ENCODE results near the gene SPANXN2. TPM values are rescaled to one million over a fixed set of nuclear protein-coding genes. Genes with fewer than 3 reads are reported as not detected.

Gene SPANXN2
- total and polyA plus RNA-seq, 12 donors, result not detected

- Histone ChIP-seq H3K36me3 (replicated peaks in 1 of 2) (no peaks in the 10 kb centered on the region), H3K27me3 (no peaks in the 10 kb centered on the region), H3K27ac (no peak overlapping the region), H3K4me3 (no peak overlapping the region), H3K9me3 (replicated peaks in 1 of 3) (no peaks in the 10 kb centered on the region), H3K4me1 (replicated peaks in 1 of 2) (no peaks in the 10 kb centered on the region)
- 65 to 77% (median 69%) methylated on average over 1 of the region's 1 CpG for WGBS, 4 donors
- TF ChIP-seq, protein P1, sequence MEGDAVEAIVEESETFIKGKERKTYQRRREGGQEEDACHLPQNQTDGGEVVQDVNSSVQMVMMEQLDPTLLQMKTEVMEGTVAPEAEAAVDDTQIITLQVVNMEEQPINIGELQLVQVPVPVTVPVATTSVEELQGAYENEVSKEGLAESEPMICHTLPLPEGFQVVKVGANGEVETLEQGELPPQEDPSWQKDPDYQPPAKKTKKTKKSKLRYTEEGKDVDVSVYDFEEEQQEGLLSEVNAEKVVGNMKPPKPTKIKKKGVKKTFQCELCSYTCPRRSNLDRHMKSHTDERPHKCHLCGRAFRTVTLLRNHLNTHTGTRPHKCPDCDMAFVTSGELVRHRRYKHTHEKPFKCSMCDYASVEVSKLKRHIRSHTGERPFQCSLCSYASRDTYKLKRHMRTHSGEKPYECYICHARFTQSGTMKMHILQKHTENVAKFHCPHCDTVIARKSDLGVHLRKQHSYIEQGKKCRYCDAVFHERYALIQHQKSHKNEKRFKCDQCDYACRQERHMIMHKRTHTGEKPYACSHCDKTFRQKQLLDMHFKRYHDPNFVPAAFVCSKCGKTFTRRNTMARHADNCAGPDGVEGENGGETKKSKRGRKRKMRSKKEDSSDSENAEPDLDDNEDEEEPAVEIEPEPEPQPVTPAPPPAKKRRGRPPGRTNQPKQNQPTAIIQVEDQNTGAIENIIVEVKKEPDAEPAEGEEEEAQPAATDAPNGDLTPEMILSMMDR (IDR thresholded peaks at IDR 0.05), result no peak
- TF ChIP-seq POLR2A (IDR thresholded peaks at IDR 0.05), result no peak
- intact Hi-C loops (cut with DNase I), result no loop called here
- DNase-seq, result no peak
Observed at GRCh38 chrX:143694885-143695284, 25.7 kb downstream of the SPANXN2 start.

- H3K4me3 ChIP-seq, result no peak overlapping the region
- H3K9me3 ChIP-seq (replicated peaks in 1 of 3), result no peaks in the 10 kb centered on the region
- WGBS, 4 donors, result 45 to 59% (median 50%) methylated on average over 3 of the region's 3 CpGs
- H3K4me1 ChIP-seq (replicated peaks in 1 of 2), result no peaks in the 10 kb centered on the region
- intact Hi-C loops (cut with DNase I), result no loop called here
- peaks cover 3% of the 10 kb centered on the region for H3K27me3 ChIP-seq
- no peak for DNase-seq
- no peak for TF ChIP-seq POLR2A (IDR thresholded peaks at IDR 0.05)
- TF ChIP-seq, protein P1 (IDR thresholded peaks at IDR 0.05), result no peak
- H3K36me3 ChIP-seq (replicated peaks in 1 of 2), result no peaks in the 10 kb centered on the region
- H3K27ac ChIP-seq, result no peak overlapping the region
Observed at GRCh38 chrX:143683486-143683885, 37.1 kb downstream of the SPANXN2 start.

- WGBS, 4 donors, result 60 to 81% (median 76%) methylated on average over 4 of the region's 4 CpGs
- no peak overlapping the region for H3K27ac ChIP-seq
- no peaks in the 10 kb centered on the region for H3K36me3 ChIP-seq (replicated peaks in 1 of 2)
- no peaks in the 10 kb centered on the region for H3K4me1 ChIP-seq (replicated peaks in 1 of 2)
- TF ChIP-seq POLR2A (IDR thresholded peaks at IDR 0.05), result no peak
- TF ChIP-seq, protein P1 (IDR thresholded peaks at IDR 0.05), result no peak
- H3K9me3 ChIP-seq (replicated peaks in 1 of 3), result no peaks in the 10 kb centered on the region
- peaks cover 3% of the 10 kb centered on the region for H3K27me3 ChIP-seq
- intact Hi-C loops (cut with DNase I), result no loop called here
- no peak overlapping the region for H3K4me3 ChIP-seq
- DNase-seq, result no peak
Observed at GRCh38 chrX:143674926-143675325, 45.6 kb downstream of the SPANXN2 start.

DNA sequence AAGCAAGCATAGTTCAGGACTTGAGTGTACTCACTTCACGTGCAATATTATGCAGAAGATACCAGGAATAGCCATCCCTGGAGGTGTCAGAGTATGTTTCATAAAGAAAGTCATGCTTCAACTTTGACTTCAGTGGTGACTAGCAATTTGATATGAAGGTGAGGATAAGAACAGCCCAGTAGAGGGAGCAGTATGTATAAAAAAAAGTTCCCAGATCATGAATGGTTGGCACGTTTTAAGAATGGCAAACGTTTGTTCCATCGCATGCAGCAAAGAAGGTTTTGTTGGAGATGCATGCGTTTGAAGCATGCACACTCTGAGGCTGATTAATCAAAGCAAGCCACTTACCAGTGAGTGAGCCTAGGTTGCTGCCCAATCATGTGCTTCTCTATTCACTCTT lies 51.2 kb downstream of the SPANXN2 start:
- Histone ChIP-seq H3K36me3 (replicated peaks in 1 of 2) (no peaks in the 10 kb centered on the region), H3K4me1 (replicated peaks in 1 of 2) (no peaks in the 10 kb centered on the region), H3K27me3 (peaks cover 3% of the 10 kb centered on the region), H3K4me3 (no peak overlapping the region), H3K9me3 (replicated peaks in 1 of 3) (no peaks in the 10 kb centered on the region), H3K27ac (no peak overlapping the region)
- no peak for DNase-seq
- intact Hi-C loops (cut with DNase I), result no loop called here
- no peak for TF ChIP-seq POLR2A (IDR thresholded peaks at IDR 0.05)
- TF ChIP-seq, protein P1 (IDR thresholded peaks at IDR 0.05), result peak in 3 of 6 experiments; percentile 23 to 25 (median 25)
- WGBS, 4 donors, result 9 to 15% (median 14%) methylated on average over 5 of the region's 5 CpGs

Measured in adrenal gland (tissue), 12 donors.